Measurements from ENCODE around the gene ZDHHC3. TPM values are rescaled to one million over a fixed set of nuclear protein-coding genes. Genes with fewer than 3 reads are reported as not detected.

ZDHHC3 gene
- total RNA-seq, 1 donor from 2014 or later: 41.2 TPM

DNA sequence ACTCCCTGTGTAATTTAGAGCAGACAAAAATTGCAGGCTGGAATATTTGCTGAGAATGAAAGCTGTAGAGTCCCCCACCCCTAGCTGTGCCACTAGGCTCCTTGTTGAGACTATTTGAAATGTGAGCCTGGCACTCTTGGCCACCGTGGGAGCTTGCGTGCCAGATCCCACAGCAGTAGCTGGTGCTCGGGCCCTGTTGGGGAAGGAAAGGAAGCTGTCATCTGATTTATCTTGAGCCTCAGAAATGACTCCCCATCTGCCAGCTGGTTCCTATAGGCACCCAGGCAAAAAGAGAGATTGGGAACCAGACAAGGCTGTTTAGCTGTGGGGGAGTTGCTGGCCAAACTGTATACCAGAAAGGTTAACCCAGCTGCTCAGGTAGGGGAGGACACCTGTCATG lies 26.7 kb upstream of the ZDHHC3 start:
- H3K36me3 ChIP-seq: peaks cover 20% of the 10 kb centered on the region
- Mint-ChIP-seq H3K27ac (no peak overlapping the region), H3K27me3 (ENCODE audit: insufficient read depth, low read depth) (no peaks in the 10 kb centered on the region), H3K4me3 (no peak overlapping the region), H3K36me3 (peaks cover 46% of the 10 kb centered on the region), H3K4me1 (no peaks in the 10 kb centered on the region), H3K9me3 (peaks cover 14% of the 10 kb centered on the region)
- H2AFZ ChIP-seq (replicated peaks): no peak overlapping the region
- peaks cover 5% of the 10 kb centered on the region for H3K9me3 ChIP-seq (ENCODE audit: low read depth)
- H3K27ac ChIP-seq: no peak overlapping the region
- no peak overlapping the region for H3K9ac ChIP-seq
- H3F3A ChIP-seq (ENCODE audit: low read depth): no peaks in the 10 kb centered on the region
- H3K4me2 ChIP-seq: no peak overlapping the region
- H3K4me1 ChIP-seq: no peaks in the 10 kb centered on the region
- H3K79me2 ChIP-seq (ENCODE audit: low read depth): no peaks in the 10 kb centered on the region
- TF ChIP-seq, protein P1, sequence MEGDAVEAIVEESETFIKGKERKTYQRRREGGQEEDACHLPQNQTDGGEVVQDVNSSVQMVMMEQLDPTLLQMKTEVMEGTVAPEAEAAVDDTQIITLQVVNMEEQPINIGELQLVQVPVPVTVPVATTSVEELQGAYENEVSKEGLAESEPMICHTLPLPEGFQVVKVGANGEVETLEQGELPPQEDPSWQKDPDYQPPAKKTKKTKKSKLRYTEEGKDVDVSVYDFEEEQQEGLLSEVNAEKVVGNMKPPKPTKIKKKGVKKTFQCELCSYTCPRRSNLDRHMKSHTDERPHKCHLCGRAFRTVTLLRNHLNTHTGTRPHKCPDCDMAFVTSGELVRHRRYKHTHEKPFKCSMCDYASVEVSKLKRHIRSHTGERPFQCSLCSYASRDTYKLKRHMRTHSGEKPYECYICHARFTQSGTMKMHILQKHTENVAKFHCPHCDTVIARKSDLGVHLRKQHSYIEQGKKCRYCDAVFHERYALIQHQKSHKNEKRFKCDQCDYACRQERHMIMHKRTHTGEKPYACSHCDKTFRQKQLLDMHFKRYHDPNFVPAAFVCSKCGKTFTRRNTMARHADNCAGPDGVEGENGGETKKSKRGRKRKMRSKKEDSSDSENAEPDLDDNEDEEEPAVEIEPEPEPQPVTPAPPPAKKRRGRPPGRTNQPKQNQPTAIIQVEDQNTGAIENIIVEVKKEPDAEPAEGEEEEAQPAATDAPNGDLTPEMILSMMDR (IDR thresholded peaks at IDR 0.05): no peak
- no peaks in the 10 kb centered on the region for H3K27me3 ChIP-seq
- DNase-seq (ENCODE audit: low spot score): no peak
- H4K20me1 ChIP-seq (ENCODE audit: low read depth): no peaks in the 10 kb centered on the region
- no peak overlapping the region for H3K4me3 ChIP-seq

GRCh38 chr3:45002139-45002660 lies 26.2 kb upstream of the ZDHHC3 start:
- no peak for DNase-seq (ENCODE audit: low spot score)
- no peak overlapping the region for H3K27ac ChIP-seq
- no peak for TF ChIP-seq EZH2 (IDR thresholded peaks at IDR 0.05)
- TF ChIP-seq, protein P1 (IDR thresholded peaks at IDR 0.05): no peak
- no peak for TF ChIP-seq EZH2phosphoT487 (IDR thresholded peaks at IDR 0.05)
- no peaks in the 10 kb centered on the region for H3K79me2 ChIP-seq (ENCODE audit: low read depth)
- peaks cover 5% of the 10 kb centered on the region for H3K9me3 ChIP-seq (ENCODE audit: low read depth)
- H2AFZ ChIP-seq (replicated peaks): no peak overlapping the region
- peaks cover 14% of the 10 kb centered on the region for H3K9me3 Mint-ChIP-seq
- H4K20me1 ChIP-seq (ENCODE audit: low read depth): no peaks in the 10 kb centered on the region
- H3K27me3 Mint-ChIP-seq (ENCODE audit: insufficient read depth, low read depth): no peaks in the 10 kb centered on the region
- no peak overlapping the region for H3K4me3 Mint-ChIP-seq
- no peak overlapping the region for H3K4me3 ChIP-seq
- H3K9ac ChIP-seq: no peak overlapping the region
- no peaks in the 10 kb centered on the region for H3K4me1 ChIP-seq
- no peak overlapping the region for H3K27ac Mint-ChIP-seq
- H3K27me3 ChIP-seq: no peaks in the 10 kb centered on the region
- H3K36me3 ChIP-seq: peaks cover 20% of the 10 kb centered on the region
- no peak overlapping the region for H3K4me2 ChIP-seq
- peaks cover 48% of the 10 kb centered on the region for H3K36me3 Mint-ChIP-seq
- H3F3A ChIP-seq (ENCODE audit: low read depth): no peaks in the 10 kb centered on the region
- H3K4me1 Mint-ChIP-seq: no peaks in the 10 kb centered on the region

DNA sequence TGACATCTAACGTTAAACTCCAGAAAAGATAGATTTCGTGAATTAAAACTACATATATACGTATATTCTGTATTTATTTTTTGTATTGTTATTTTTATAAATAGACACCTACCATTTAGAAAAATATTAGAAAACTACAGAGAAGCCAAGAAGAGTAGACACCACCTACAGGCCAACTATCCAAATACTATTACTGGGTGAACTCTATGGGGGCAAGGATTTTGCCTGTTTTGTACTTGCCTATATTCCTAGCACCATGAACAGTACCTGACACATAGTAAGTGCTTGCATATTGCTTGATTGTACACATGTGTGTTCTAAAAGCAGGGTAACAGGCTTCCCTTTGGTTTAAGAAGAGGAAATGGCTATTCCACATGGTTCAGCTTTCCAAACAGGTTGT lies 25.8 kb upstream of the ZDHHC3 start:
- Mint-ChIP-seq H3K27ac (no peak overlapping the region), H3K36me3 (peaks cover 45% of the 10 kb centered on the region), H3K4me1 (no peaks in the 10 kb centered on the region), H3K9me3 (peaks cover 14% of the 10 kb centered on the region), H3K4me3 (no peak overlapping the region), H3K27me3 (ENCODE audit: insufficient read depth, low read depth) (no peaks in the 10 kb centered on the region)
- H3K36me3 ChIP-seq: peaks cover 20% of the 10 kb centered on the region
- H3K4me3 ChIP-seq: no peak overlapping the region
- H2AFZ ChIP-seq (replicated peaks): no peak overlapping the region
- no peak overlapping the region for H3K27ac ChIP-seq
- H3F3A ChIP-seq (ENCODE audit: low read depth): no peaks in the 10 kb centered on the region
- no peak overlapping the region for H3K9ac ChIP-seq
- DNase-seq (ENCODE audit: low spot score): no peak
- no peaks in the 10 kb centered on the region for H3K79me2 ChIP-seq (ENCODE audit: low read depth)
- TF ChIP-seq EZH2phosphoT487 (IDR thresholded peaks at IDR 0.05) (no peak), EZH2 (IDR thresholded peaks at IDR 0.05) (no peak)
- TF ChIP-seq, protein P1 (IDR thresholded peaks at IDR 0.05): no peak
- peaks cover 5% of the 10 kb centered on the region for H4K20me1 ChIP-seq (ENCODE audit: low read depth)
- no peaks in the 10 kb centered on the region for H3K4me1 ChIP-seq
- H3K27me3 ChIP-seq: no peaks in the 10 kb centered on the region
- H3K4me2 ChIP-seq: no peak overlapping the region
- peaks cover 5% of the 10 kb centered on the region for H3K9me3 ChIP-seq (ENCODE audit: low read depth)

Data from neural progenitor cell (in vitro differentiated cells).